Lower lobe of right lung (tissue), 2 donors: ENCODE measurements around the gene C11orf98. TPM values are rescaled to one million over a fixed set of nuclear protein-coding genes. Genes with fewer than 3 reads are reported as not detected.
A peak's percentile ranks its signal among the peaks of the same experiment; 100 is the strongest.

Experiments
- ATAC-seq, 2 donors: fragments of 200-7000 bp; cut with Tn5 transposase; one replicate each; pipeline ENCODE4 v1.9.1; 2020 to 2022; ENCODE audit warnings: mild to moderate bottlenecking in 2 of 2, moderate library complexity in 2 of 2
- DNase-seq: peaks from one replicate; pipeline ENCODE4 v3.0.0-alpha.2; 2020
- H3K27ac ChIP-seq: fragments of 200-600 bp; one replicate; pipeline ENCODE4 v1.8.0; 2022
- H3K27me3 ChIP-seq: fragments of 200-600 bp; one replicate; pipeline ENCODE4 v1.8.0; 2022; ENCODE audit warnings: low read depth
- H3K36me3 ChIP-seq: fragments of 200-600 bp; one replicate; pipeline ENCODE4 v1.8.0; 2022; ENCODE audit warnings: mild to moderate bottlenecking
- H3K4me1 ChIP-seq: fragments of 200-600 bp; one replicate; pipeline ENCODE4 v1.8.0; 2022
- H3K4me3 ChIP-seq: fragments of 200-600 bp; one replicate; pipeline ENCODE4 v1.8.0; 2022; ENCODE audit warnings: mild to moderate bottlenecking
- H3K9me3 ChIP-seq: fragments of 200-600 bp; one replicate; pipeline ENCODE4 v1.8.0; 2022
- CTCF ChIP-seq: fragments of 200-600 bp; IDR thresholded peaks from one replicate; pipeline ENCODE4 v1.8.0; 2022; ENCODE audit warnings: antibody characterized with exemption, mild to moderate bottlenecking
- intact Hi-C: fragments of 100-400 bp; cut with DNase I; formaldehyde crosslinking; loops from one replicate; pipeline ENCODE4 v1.11.0; 2022
- total RNA-seq: library from RNA; stranded (reverse); fragmentation: NEBNext Ultra II Directional; extraction: Animal tissue kit (Norgen Biotek cat#: 25700); gene quantifications from one replicate; pipeline ENCODE4 v1.2.1, GENCODE V29; 2021
- donor health status: DM: no; HTN: yes; CAD: no; lungs with severe emphysema.

C11orf98 gene
- total RNA-seq, 1 donor from 2014 or later: 37.1 TPM

- no peaks in the 10 kb centered on the region for H3K9me3 ChIP-seq
- intact Hi-C loops: no loop called here
- H3K27ac ChIP-seq: no peak overlapping the region
- no peaks in the 10 kb centered on the region for H3K27me3 ChIP-seq
- H3K4me3 ChIP-seq: no peak overlapping the region
- peaks cover 50% of the 10 kb centered on the region for H3K36me3 ChIP-seq
- no peak for TF ChIP-seq CTCF
- H3K4me1 ChIP-seq: peaks cover 43% of the 10 kb centered on the region
- DNase-seq (no peak), ATAC-seq (no peak)
These were observed 8.2 kb upstream of the C11orf98 start for GRCh38 chr11:62673196-62673525.

- Histone ChIP-seq H3K27me3 (no peaks in the 10 kb centered on the region), H3K9me3 (no peaks in the 10 kb centered on the region), H3K4me1 (peaks cover 45% of the 10 kb centered on the region), H3K27ac (peak within 1 kb of the TSS; percentile 93), H3K4me3 (peak within 1 kb of the TSS; percentile 98), H3K36me3 (peaks cover 49% of the 10 kb centered on the region)
- ATAC-seq (peak; percentile 93 to 94), DNase-seq (peak; percentile 83)
- intact Hi-C loops: no loop called here
- TF ChIP-seq CTCF: no peak
These were observed 6.8 kb upstream of the C11orf98 start, which contains the start of the genes LBHD1 and UQCC3 for GRCh38 chr11:62671608-62672389. Gene LBHD1 (minus strand): TSS chr11:62672267. CDS start chr11:62670031, 2,236 bp downstream. Gene UQCC3 (plus strand): TSS chr11:62671673. CDS start chr11:62671746, 73 bp downstream.

- no peaks in the 10 kb centered on the region for H3K27me3 ChIP-seq
- H3K36me3 ChIP-seq: peaks cover 49% of the 10 kb centered on the region
- ATAC-seq (peak; percentile 52 to 55), DNase-seq (no peak)
- no peak for TF ChIP-seq CTCF
- intact Hi-C loops: no loop called here
- no peaks in the 10 kb centered on the region for H3K9me3 ChIP-seq
- peaks cover 51% of the 10 kb centered on the region for H3K4me1 ChIP-seq
- peak overlapping the region; percentile 98 for H3K4me3 ChIP-seq
- H3K27ac ChIP-seq: peak overlapping the region; percentile 93
These were observed 6.2 kb upstream of the C11orf98 start for GRCh38 chr11:62671236-62671607.

- peaks cover 35% of the 10 kb centered on the region for H3K36me3 ChIP-seq
- H3K27me3 ChIP-seq: no peaks in the 10 kb centered on the region
- peaks cover 54% of the 10 kb centered on the region for H3K4me1 ChIP-seq
- no peak overlapping the region for H3K27ac ChIP-seq
- no peaks in the 10 kb centered on the region for H3K9me3 ChIP-seq
- TF ChIP-seq CTCF: no peak
- ATAC-seq (no peak), DNase-seq (no peak)
- no peak overlapping the region for H3K4me3 ChIP-seq
- intact Hi-C loops: no loop called here
These were observed 4.6 kb upstream of the C11orf98 start for GRCh38 chr11:62669420-62670161.

GRCh38 chr11:62667460-62667859 lies 2.5 kb upstream of the C11orf98 start:
- DNase-seq (no peak), ATAC-seq (no peak)
- H3K4me3 ChIP-seq: no peak overlapping the region
- H3K9me3 ChIP-seq: no peaks in the 10 kb centered on the region
- no peaks in the 10 kb centered on the region for H3K27me3 ChIP-seq
- TF ChIP-seq CTCF: no peak
- H3K36me3 ChIP-seq: peaks cover 24% of the 10 kb centered on the region
- intact Hi-C loops: no loop called here
- peaks cover 56% of the 10 kb centered on the region for H3K4me1 ChIP-seq
- H3K27ac ChIP-seq: no peak overlapping the region
